ENCODE results near the gene AATK. TPM values are rescaled to one million over a fixed set of nuclear protein-coding genes. Genes with fewer than 3 reads are reported as not detected.
A peak's percentile ranks its signal among the peaks of the same experiment; 100 is the strongest.

AATK gene
- polyA plus RNA-seq, 2 of the 4 experiments (the other 2 are of a cell fraction), result 0.26 to 0.37 TPM

DNA sequence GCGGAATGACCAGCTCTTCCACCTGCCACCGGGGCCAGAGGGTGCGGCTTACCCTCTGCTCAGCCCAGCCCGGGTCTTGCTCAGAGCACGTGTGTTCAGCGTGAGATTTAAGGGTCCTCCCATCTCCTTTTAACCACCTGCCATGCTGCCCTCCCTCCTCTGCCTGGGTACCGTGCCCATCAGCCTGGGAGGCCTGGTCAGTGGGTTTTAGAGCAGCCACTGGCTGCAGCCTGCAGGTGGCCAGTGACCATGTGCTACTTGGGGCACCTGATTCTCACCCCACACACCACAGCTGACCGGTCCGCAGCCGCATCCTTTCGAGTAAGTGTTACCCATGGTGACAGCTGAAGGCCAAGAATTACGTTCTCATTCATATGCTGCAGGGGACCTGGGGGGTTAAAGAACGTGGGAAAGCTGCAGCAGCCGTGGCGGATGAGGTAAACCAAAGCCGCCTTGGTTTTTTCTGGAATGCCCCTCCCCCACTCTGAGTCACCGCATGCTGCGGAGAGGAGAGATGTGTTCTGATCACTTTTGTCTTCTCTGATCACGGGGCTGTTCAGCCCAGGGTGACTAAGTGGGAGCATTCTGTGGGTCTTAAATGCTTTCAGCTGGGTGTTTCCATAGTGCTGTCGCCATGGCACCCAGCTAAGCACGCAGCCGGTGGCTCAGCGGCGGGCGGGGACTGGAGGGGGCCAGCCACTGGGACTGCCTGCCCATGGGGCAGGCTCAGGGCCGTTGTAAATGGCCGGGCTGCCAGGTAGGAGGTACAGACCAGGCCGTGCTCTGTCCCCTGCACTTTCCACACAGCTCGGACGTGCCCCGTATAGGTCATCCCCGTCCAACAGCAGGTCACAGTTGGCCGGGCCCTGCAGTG, 71.3 kb downstream of the AATK start (continued):
- TF ChIP-seq, protein P1, sequence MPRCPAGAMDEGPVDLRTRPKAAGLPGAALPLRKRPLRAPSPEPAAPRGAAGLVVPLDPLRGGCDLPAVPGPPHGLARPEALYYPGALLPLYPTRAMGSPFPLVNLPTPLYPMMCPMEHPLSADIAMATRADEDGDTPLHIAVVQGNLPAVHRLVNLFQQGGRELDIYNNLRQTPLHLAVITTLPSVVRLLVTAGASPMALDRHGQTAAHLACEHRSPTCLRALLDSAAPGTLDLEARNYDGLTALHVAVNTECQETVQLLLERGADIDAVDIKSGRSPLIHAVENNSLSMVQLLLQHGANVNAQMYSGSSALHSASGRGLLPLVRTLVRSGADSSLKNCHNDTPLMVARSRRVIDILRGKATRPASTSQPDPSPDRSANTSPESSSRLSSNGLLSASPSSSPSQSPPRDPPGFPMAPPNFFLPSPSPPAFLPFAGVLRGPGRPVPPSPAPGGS (IDR thresholded peaks at IDR 0.05), result no peak
- TF ChIP-seq NR3C1 (IDR thresholded peaks at IDR 0.05) (no peak), CHD2 (IDR thresholded peaks at IDR 0.05; ENCODE audit: low read length, partially characterized antibody) (no peak), MAFK (IDR thresholded peaks at IDR 0.05; ENCODE audit: partially characterized antibody) (no peak), ZC3H11A (IDR thresholded peaks at IDR 0.05) (no peak), HDAC2 (IDR thresholded peaks at IDR 0.05) (no peak), MAX (IDR thresholded peaks at IDR 0.05) (peak; percentile 81), FOSL2 (IDR thresholded peaks at IDR 0.05) (peak; percentile 62; the same call in 1 of the 2 replicates), FOSL2 (CRISPR knock-in tag; IDR thresholded peaks at IDR 0.05) (peak; percentile 97), GATA3 (IDR thresholded peaks at IDR 0.05; ENCODE audit: borderline replicate concordance) (peak; percentile 45; the same call in 1 of the 2 replicates), HMGXB4 (CRISPR knock-in tag; IDR thresholded peaks at IDR 0.05; ENCODE audit: borderline replicate concordance) (no peak), E2F6 (IDR thresholded peaks at IDR 0.05; ENCODE audit: borderline replicate concordance, low read depth) (peak; percentile 61), RNF2 (IDR thresholded peaks at IDR 0.05; ENCODE audit: borderline replicate concordance, low read depth) (no peak), NFE2L2 (conservative IDR thresholded peaks at IDR 0.05; ENCODE audit: low read length) (no peak), FOXS1 (CRISPR knock-in tag; IDR thresholded peaks at IDR 0.05) (no peak), EP300 (IDR thresholded peaks at IDR 0.05) (no peak), MAZ (IDR thresholded peaks at IDR 0.05; ENCODE audit: borderline replicate concordance, low read depth, low read length) (no peak), EHF (CRISPR knock-in tag; IDR thresholded peaks at IDR 0.05) (no peak), JUN (IDR thresholded peaks at IDR 0.05) (peak in 1 of 2 experiments; percentile 62; a peak in 1 of 5 replicates), TFCP2L1 (CRISPR knock-in tag; IDR thresholded peaks at IDR 0.05) (no peak), HOXA7 (CRISPR knock-in tag; IDR thresholded peaks at IDR 0.05) (no peak), JUNB (IDR thresholded peaks at IDR 0.05) (peak; percentile 44; the same call in 1 of the 2 replicates), CEBPB (IDR thresholded peaks at IDR 0.05) (0 out of 4 replicates have a peak, but pooled peaks of 1 of the 2 experiments have one; percentile 3), CHD4 (IDR thresholded peaks at IDR 0.05; ENCODE audit: borderline replicate concordance) (no peak)
- TF ChIP-seq, protein P2, sequence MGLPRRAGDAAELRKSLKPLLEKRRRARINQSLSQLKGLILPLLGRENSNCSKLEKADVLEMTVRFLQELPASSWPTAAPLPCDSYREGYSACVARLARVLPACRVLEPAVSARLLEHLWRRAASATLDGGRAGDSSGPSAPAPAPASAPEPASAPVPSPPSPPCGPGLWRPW (IDR thresholded peaks at IDR 0.05), result no peak

Data from A549 (cell line).